BJ (cell line): ENCODE measurements around the gene TBC1D1. TPM values are rescaled to one million over a fixed set of nuclear protein-coding genes. Genes with fewer than 3 reads are reported as not detected.

Experiments used
- CTCF ChIA-PET: fragments of 350-600 bp; formaldehyde crosslinking; extraction: SDS; loops from one replicate; lab custom pipeline; 2021; ENCODE audit warnings: antibody characterized with exemption, inconsistent platforms; lab: Yijun Ruan, JAX
- POLR2A ChIA-PET: fragments of 300-600 bp; sonication (Branson Sonifier 250); formaldehyde crosslinking; extraction: SDS; loops from one replicate; lab custom pipeline; 2021; ENCODE audit warnings: antibody characterized with exemption; lab: Charles Lee
- DNase-seq: peaks from one replicate; pipeline ENCODE4 v3.0.0-alpha.2; 2011; ENCODE audit warnings: low read depth
- H3K27me3 ChIP-seq: 2 replicates; pipeline ENCODE4 v1.6.0; 2011; ENCODE audit warnings: low read length; ENCODE audit not compliant: control insufficient read depth, insufficient read depth
- H3K36me3 ChIP-seq: 2 replicates; pipeline ENCODE4 v1.5.1; 2011; ENCODE audit warnings: low read length; ENCODE audit not compliant: control insufficient read depth, insufficient read depth
- H3K4me3 ChIP-seq: 2 replicates; pipeline ENCODE4 v1.5.1; 2011; ENCODE audit warnings: low read depth, mild to moderate bottlenecking, control low read depth, low read length
- polyA plus RNA-seq: library from polyadenylated mRNA; depleted of rRNA; stranded (reverse); fragments of >200 nt; gene quantifications from 2 replicates; pipeline ENCODE4 v1.2.3, GENCODE V29; 2011
- TF ChIP-seq, protein P1 (sequence below): IDR thresholded peaks from 2 replicates; pipeline ENCODE4 v1.5.1; 2011; ENCODE audit warnings: low read depth, mild to moderate bottlenecking, control low read depth, inconsistent platforms, low read length, moderate library complexity; ENCODE audit not compliant: insufficient read depth

TBC1D1 gene
- polyA plus RNA-seq, 1 experiment: 46.1 TPM

DNA sequence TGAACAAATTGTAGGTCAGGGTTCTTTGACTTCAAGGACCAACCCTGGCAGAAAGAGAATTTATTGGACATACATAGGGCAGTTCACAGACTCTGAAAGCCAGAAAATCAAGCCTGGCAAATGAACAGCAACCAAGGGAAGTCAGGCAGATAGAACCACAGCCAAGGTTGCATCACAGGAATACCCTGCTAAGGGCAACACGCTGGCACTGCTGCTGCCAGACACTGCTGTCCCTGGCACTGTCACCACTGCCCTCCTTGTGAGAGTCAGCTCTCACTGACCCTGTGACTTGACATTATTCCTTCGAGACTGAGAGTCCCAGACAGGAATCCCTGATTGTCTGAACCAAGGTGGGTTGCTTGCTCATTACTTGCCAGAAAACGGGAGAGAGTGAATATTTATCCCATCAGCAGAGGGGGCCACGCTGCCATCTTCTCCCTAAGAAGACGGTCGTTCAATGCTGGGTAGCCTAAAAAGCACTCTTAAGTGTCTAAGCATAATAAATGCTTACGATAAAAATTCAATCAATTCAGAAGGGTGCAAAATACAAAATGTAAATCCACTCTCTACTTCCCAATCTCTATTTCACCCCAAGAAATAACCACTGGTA is 46.1 kb downstream of the TBC1D1 start:
- no peak for DNase-seq
- POLR2A ChIA-PET: no interaction called here
- Histone ChIP-seq H3K4me3 (no peak overlapping the region), H3K36me3 (no peaks in the 10 kb centered on the region), H3K27me3 (no peaks in the 10 kb centered on the region; the same call in 1 of the 2 replicates)
- CTCF ChIA-PET: interaction anchor here (0.7 to 0.9 kb wide), 3 partner anchors 8 to 100 kb away, joined by 3 to 4 read pairs (median 3); no protein-coding TSS in a partner anchor
- TF ChIP-seq, protein P1, sequence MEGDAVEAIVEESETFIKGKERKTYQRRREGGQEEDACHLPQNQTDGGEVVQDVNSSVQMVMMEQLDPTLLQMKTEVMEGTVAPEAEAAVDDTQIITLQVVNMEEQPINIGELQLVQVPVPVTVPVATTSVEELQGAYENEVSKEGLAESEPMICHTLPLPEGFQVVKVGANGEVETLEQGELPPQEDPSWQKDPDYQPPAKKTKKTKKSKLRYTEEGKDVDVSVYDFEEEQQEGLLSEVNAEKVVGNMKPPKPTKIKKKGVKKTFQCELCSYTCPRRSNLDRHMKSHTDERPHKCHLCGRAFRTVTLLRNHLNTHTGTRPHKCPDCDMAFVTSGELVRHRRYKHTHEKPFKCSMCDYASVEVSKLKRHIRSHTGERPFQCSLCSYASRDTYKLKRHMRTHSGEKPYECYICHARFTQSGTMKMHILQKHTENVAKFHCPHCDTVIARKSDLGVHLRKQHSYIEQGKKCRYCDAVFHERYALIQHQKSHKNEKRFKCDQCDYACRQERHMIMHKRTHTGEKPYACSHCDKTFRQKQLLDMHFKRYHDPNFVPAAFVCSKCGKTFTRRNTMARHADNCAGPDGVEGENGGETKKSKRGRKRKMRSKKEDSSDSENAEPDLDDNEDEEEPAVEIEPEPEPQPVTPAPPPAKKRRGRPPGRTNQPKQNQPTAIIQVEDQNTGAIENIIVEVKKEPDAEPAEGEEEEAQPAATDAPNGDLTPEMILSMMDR: 0 out of 2 replicates have a peak, but pooled peaks have one; percentile 8

DNA sequence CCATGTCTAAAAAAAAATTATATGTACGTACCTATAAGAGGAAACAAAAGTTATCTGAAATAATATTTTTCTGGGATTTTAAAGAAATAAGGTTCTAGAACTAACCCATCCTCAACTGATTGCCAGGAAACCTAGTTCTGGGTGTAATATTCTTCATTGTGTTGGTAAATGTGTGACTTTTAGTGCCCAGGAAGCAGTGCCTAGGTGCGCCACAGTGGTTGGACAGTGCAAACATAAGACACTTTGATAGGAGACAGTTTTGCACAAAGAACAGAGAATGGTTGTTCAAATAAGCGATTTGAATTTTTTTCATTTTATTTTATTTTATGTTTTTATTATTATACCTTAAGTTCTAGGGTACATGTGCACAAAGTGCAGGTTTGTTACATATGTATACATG is 47.3 kb downstream of the TBC1D1 start:
- no peak for DNase-seq
- no peaks in the 10 kb centered on the region for H3K36me3 ChIP-seq
- no peak overlapping the region for H3K4me3 ChIP-seq
- ChIA-PET POLR2A (no interaction called here), CTCF (no interaction called here)
- no peaks in the 10 kb centered on the region; the same call in 1 of the 2 replicates for H3K27me3 ChIP-seq
- TF ChIP-seq, protein P1: no peak

DNA sequence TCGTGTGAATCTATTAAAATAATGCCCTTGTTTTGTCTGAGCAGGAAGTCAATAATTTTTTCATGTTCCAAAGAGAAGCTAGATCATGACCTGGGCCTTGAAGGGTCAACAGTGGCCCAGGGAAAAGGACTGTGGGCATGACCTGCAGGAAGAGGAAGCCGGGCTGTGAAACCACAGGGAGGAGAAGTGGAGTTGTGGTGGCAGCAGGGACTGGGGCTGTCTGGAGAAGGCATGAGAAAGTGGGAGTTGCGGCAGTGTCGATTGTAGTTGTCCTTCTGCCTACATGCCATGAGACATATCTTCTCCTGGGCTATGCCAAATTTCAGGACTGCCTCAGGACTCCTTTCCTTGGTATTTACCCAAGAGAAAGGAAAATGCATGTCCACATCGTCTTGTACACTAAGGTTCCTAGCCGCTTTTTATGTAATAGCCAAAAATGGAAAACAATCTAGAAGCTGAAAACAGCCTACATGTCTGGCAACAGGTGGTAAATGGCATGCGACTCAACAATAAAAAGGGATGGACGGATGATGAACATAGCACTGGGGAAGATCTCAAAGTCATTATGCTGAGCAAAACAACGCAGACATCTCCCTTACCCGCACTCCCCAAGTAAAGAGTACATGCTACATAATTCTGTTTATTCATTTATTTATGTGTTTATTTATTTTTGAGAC is 55.8 kb downstream of the TBC1D1 start:
- TF ChIP-seq, protein P1: no peak
- Histone ChIP-seq H3K36me3 (no peaks in the 10 kb centered on the region), H3K27me3 (peaks cover 3% of the 10 kb centered on the region; the same call in 1 of the 2 replicates), H3K4me3 (no peak overlapping the region)
- ChIA-PET POLR2A (no interaction called here), CTCF (no interaction called here)
- DNase-seq: no peak

DNA sequence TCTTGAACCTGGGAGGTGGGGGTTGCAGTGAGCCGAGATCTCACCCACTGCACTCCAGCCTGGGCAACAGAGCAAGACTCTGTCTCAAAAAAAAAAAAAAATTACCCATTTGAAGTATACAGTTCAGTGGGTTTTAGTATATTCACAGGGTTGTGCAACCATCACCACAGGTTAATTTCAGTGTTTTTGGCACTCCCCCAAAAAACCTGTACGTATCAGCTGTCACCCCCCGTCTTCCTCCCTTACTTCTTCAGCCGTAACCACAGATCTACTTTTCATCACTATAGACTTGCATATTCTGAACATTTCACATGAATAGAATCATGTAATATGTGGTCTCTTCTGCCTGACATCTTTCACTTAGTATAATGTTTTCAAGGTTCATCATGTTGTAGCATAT is 57.7 kb downstream of the TBC1D1 start:
- H3K36me3 ChIP-seq: no peaks in the 10 kb centered on the region

More for the DNA sequence above, 57.7 kb downstream of the TBC1D1 start:
- no peak for DNase-seq
- Histone ChIP-seq H3K27me3 (peaks cover 6% of the 10 kb centered on the region), H3K4me3 (no peak overlapping the region)
- ChIA-PET POLR2A (no interaction called here), CTCF (no interaction called here)
- TF ChIP-seq, protein P1: no peak
